Gastrocnemius medialis (tissue), 4 donors: ENCODE results near the gene VTI1A.

Source experiments
- CTCF ChIP-seq, 5 experiments: fragments of 450-650 bp in 3 of 5; fragments of 200-600 bp in 2 of 5; sonication (generic) in 2 of 5; IDR thresholded peaks in 4 of 5; conservative IDR thresholded peaks in 1 of 5; 1 replicate in 4 of 5; 2 replicates in 1 of 5; pipeline ENCODE4 v1.5.1; 2016 to 2019; ENCODE audit warnings: antibody characterized with exemption in 5 of 5, mild to moderate bottlenecking in 3 of 5, moderate library complexity in 3 of 5
- POLR2A ChIP-seq, 2 donors: fragments of 450-650 bp; IDR thresholded peaks; one replicate each; pipeline ENCODE4 v1.6.1; 2017; ENCODE audit warnings: antibody characterized with exemption in 2 of 2, mild to moderate bottlenecking in 2 of 2, moderate library complexity in 2 of 2

GRCh38 chr10:112723876-112724275, 276.9 kb downstream of the VTI1A start:
- TF ChIP-seq CTCF (IDR thresholded peaks at IDR 0.05 in 4 of 5, conservative IDR thresholded peaks at IDR 0.05 in 1 of 5) = no peak
- no peak for TF ChIP-seq POLR2A (IDR thresholded peaks at IDR 0.05)
